ENCODE measurements around the gene LPP.

Gene LPP

GRCh38 chr3:188365988-188366698 lies 212.2 kb downstream of the LPP start:
- DNase-seq, result no peak

DNA sequence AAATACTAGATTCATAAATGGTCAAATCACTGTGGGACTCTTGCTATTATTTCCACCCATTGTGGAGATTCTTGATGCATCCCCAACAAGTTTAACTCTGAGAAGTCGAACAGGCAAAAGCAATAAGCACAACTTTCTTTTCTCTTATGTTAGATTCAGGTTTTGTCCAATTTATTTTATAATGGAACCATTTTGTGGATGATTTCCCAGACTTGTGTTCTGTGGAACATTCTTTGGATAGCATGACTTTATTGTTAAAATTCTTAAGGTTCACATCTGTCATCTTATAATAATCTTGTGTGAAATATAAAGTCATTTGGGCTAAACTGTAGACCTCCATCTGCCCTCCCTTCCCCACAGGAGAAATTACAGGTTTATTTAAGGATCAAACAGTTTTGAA lies 213.7 kb downstream of the LPP start:
- no peak for DNase-seq

DNA sequence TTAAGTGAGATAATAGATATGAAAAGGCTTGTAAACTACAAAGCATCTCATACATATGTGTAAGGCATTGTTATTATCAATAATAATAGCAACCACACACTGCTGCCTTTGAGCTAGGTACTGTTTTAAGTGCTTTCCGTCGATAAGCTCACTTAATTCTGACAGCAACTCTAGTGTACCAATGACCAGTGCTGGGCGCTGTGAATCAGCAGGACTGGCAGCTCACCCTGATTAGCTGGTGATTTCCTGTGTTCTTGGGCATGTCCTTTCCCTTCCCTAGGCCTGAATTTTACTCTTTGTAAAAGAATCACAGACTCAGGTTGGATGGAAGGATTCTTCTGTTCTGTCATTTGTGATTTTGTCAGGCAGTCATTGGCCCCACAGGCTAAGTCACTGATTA lies 215.6 kb downstream of the LPP start:
- no peak for DNase-seq

GRCh38 chr3:188370081-188370830 lies 216.3 kb downstream of the LPP start:
- DNase-seq, result no peak

- no peak for DNase-seq
Measured at GRCh38 chr3:188378786-188379185, 224.8 kb downstream of the LPP start.

DNA sequence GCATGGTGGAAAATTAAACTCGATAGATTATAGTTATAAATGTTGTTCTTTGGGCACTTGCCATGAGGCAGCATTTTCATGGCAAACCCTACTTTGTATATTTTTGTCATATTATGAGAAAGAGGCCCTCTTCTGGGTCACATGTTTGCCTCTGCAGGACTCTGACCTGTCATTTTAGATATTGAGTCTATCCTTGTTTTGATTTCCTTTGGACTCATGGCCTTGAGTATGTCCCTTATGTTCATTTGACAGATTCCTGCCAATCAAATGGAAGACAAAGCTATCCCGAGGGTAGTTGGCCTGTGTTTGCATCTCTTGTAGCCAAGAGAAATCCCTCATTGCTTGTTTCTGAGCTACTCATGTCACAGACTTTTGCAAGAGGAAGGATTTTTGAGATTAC lies 226.3 kb downstream of the LPP start:
- DNase-seq, result no peak

GRCh38 chr3:188380722-188381121 lies 226.8 kb downstream of the LPP start:
- no peak for DNase-seq

DNA sequence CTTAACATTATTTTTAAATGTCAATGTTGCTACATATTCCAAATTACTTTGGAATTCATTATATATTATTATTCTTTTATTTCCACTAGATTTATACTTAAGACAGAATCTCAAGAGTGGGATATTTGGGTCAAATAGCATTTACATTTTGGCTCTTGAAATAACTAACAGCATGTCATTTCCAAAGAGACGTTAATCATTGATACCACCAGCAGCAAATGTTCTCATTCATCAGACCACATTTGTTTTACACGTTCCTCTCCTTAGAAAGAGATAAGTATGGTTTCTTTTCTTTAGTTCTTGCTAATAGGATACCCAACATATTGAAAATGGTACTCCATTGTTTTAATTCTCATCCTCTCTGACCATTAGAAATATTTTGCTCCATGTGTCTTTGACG lies 229.8 kb downstream of the LPP start:
- no peak for DNase-seq

- no peak for DNase-seq
Measured at GRCh38 chr3:188385295-188385694, 231.3 kb downstream of the LPP start.

- peak in 5 of 14 donors; percentile 12 to 31 (median 18) for DNase-seq
Measured at GRCh38 chr3:188389711-188390342, 235.9 kb downstream of the LPP start.

- no peak for DNase-seq
Measured at GRCh38 chr3:188390343-188390718, 236.4 kb downstream of the LPP start.

GRCh38 chr3:188390775-188391443 lies 237.0 kb downstream of the LPP start:
- DNase-seq, result no peak

GRCh38 chr3:188391592-188391991 lies 237.6 kb downstream of the LPP start:
- DNase-seq, result no peak

GRCh38 chr3:188392076-188392475 lies 238.1 kb downstream of the LPP start:
- no peak for DNase-seq

DNA sequence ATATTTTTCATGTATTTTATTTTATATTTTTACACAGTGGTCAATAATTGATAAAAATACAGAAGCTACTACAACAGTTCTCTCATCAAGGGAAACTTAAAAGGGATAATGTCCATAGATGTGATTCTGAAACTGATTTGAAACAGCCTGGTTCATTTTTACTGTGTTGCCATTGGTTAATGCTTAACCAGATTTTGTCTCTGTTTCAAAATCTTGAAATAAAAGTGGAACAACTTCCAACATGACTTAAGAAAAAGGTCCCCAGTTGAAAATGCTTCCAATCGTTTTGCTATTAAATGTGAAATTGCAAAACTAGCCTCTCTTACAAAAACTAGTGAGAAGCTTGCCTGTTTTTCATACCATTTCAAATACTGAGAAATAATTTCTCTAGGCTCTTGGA lies 240.7 kb downstream of the LPP start:
- DNase-seq, result no peak

- no peak for DNase-seq
Measured at GRCh38 chr3:188396251-188396650, 242.3 kb downstream of the LPP start.

DNA sequence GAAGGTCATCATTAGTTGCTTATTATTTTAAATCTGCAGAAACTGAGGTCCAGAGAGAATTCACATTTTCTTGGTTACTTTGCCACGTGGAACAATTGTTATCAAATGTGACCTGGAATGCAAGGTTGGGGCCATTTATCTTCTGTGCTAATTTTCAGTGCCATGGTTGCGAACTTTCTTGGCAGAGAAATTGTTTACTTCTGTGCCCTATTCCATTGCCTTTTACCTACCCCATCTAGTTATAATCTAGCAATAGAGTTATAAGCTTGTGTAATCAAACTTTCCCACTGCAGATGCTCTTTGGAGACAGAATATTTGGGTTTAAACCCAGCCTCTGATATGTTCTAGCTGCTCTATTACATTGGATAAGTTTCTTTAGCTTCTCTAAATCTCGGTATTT lies 242.9 kb downstream of the LPP start:
- DNase-seq, result no peak

GRCh38 chr3:188397766-188398705 lies 244.1 kb downstream of the LPP start:
- peak in 1 of 14 donors; percentile 88 for DNase-seq

GRCh38 chr3:188400494-188401243 lies 246.7 kb downstream of the LPP start:
- DNase-seq, result peak in 1 of 14 donors; percentile 30

DNA sequence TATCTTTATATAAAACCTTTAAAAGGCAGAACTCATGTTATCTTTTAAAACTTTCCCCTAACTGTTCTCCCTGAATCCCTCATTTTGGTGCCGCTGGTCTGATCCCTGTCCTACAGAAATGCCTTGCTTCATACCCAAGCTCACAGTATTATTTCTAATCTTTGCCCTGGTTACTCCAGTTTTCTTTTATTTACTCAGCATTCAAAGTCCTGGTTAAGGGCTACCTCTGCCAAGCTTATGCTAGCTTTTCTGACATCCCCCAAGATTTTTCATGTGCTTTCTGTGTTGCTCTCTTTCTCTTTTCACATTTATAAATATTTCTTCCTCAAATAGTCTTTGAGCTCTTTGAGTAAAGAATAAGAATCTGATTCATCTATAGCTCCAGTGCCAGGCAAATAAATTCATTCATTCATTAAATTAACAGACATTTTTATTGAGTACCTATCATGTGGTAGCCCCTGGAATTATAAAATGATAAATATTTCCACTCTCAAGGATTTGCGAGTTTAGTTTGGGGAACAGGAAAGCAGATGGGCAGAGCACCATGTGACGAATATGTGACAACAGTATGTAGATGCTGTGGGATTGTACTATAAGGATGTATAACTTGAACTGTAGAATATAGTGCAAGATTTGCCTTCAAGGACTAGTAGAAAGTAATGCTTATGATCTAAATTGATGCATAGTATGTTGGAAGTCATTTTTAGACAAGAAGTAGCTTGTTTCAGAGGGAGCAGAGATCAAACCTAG lies 247.5 kb downstream of the LPP start:
- DNase-seq, result no peak
